Measurements from ENCODE around the gene CTTN.

The CTTN gene

GRCh38 chr11:70486026-70486415 is 87.7 kb downstream of the CTTN start:
- Mint-ChIP-seq H3K9me3 (peaks cover 3% of the 10 kb centered on the region), H3K36me3 (ENCODE audit: low read depth) (peaks cover 3% of the 10 kb centered on the region), H3K4me3 (no peak overlapping the region), H3K27ac (no peak overlapping the region), H3K4me1 (peaks cover 24% of the 10 kb centered on the region), H3K27me3 (ENCODE audit: low read depth) (peaks cover 5% of the 10 kb centered on the region)
- no peak for TF ChIP-seq CTCF (IDR thresholded peaks at IDR 0.05; ENCODE audit: unreplicated experiment in 3 of 3)

Measured in nephron (organoid).